Measurements from ENCODE around the gene DNAH1. TPM values are rescaled to one million over a fixed set of nuclear protein-coding genes. Genes with fewer than 3 reads are reported as not detected.

DNAH1 gene
- total and polyA plus RNA-seq, 2 of the 13 experiments (the other 11 are each of a cell fraction or from before 2014, with no cell fraction given), result 0.64 to 3.5 TPM

DNA sequence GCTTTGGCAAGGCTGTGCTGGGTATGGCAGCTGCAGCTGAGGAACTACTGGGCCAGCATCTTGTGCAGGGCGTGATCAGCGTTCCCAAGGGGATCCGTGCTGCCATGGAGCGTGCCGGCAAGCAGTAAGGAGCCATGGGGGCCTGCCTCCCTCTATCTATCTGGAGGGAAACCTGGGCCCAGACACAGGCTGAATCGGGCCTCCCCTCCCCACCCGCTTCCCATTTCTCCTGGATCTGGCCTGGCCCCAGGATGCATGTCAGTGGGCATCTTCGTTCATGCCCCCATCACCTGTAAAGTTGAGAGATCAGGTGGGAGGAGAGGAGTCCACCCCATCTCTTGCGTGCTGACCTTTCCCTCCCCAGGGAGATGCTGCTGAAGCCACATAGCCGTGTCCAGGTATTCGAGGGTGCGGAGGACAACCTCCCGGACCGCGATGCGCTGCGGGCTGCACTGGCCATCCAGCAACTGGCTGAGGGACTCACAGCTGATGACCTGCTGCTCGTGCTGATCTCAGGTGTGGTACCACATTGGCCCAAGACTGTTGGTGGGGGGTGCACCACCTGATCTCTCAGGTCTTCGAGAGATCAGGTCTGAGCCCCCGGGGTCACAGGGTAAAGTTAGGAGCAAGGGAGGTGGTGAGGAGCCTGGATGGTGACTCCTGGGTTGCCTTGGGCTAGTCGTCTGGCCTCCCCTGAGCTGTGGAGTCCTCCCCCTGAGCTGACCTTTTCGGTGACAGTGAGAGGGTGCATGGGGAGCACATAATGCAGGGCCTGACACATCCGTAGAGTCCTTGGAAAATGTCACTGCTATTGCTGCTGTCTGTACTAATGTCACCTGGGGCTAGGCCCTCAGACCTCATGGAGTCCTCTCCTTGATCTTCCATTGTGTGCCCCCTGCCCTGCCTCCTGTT lies 25.3 kb upstream of the DNAH1 start:
- ChIA-PET CTCF (ENCODE audit: low intra/inter-chr PET ratio, low total read pairs) (interaction anchor here (1.7 to 3.8 kb wide), 2 partner anchors 49 to 94 kb away, joined by 5 to 49 read pairs; no protein-coding TSS in a partner anchor), POLR2A (interaction anchor here (0.7 to 9.0 kb wide), 21 partner anchors 9 to 295 kb away, joined by 3 to 165 read pairs (median 7); partner anchors contain the start of genes PPM1M, RPL29, SEMA3G and TWF2)
- Histone ChIP-seq H2AFZ (ENCODE audit: low read length) (no peak overlapping the region), H3K9ac (ENCODE audit: insufficient read depth, low read depth, low read length) (peak overlapping the region; percentile 99), H3K36me3 (replicated peaks in 1 of 2; ENCODE audit: control insufficient read depth in 1 of 2, insufficient read depth in 2 of 2, low read length in 2 of 2) (peaks cover 11 to 22% of the 10 kb centered on the region in 2 experiments; a peak in 4 of 5 replicates), H3K27ac (ENCODE audit: extremely low read length, insufficient read depth, low read length) (peak overlapping the region; percentile 96), H3K79me2 (ENCODE audit: insufficient read depth, low read length) (peaks cover 28% of the 10 kb centered on the region), H4K20me1 (ENCODE audit: insufficient read depth, low read length) (peaks cover 29% of the 10 kb centered on the region), H3K4me2 (ENCODE audit: low read depth, low read length) (peak overlapping the region; percentile 97), H3K4me1 (ENCODE audit: insufficient read depth, low read length) (peaks cover 50% of the 10 kb centered on the region), H3K9me3 (ENCODE audit: low read length) (no peaks in the 10 kb centered on the region), H3K4me3 (replicated peaks in 1 of 3; ENCODE audit: insufficient read depth in 1 of 3, low read depth in 2 of 3, low read length in 3 of 3) (peak overlapping the region; percentile 78 to 97 (median 85)), H3K27me3 (ENCODE audit: control insufficient read depth in 1 of 2, insufficient read depth in 2 of 2, low read length in 2 of 2) (no peaks in the 10 kb centered on the region; a peak in 1 of 5 replicates)
- ATAC-seq (no peak), FAIRE-seq (no peak), DNase-seq (ENCODE audit: low spot score) (no peak)
- BruUV-seq (replicated peaks), result no TSS peak
- intact Hi-C loops (cut with micrococcal nuclease; ENCODE audit: unreplicated experiment) (loop anchor here (1.0 to 5.0 kb wide), 6 partner anchors 7 to 154 kb away; partner anchors contain the start of gene SEMA3G), in situ Hi-C loops (cut with HindIII; ENCODE audit: extremely low pct_ligation_motif_present, low pct_unique_long_range_greater_than_20kb) (loop anchor here (5.0 kb wide), 2 partner anchors 56 to 96 kb away; no protein-coding TSS in a partner anchor)
- 0% methylated on average over 4 of the region's 23 CpGs for WGBS (ENCODE audit: low lambda C conversion rate)
- peak; percentile 14; the same call in 1 of the 2 replicates for TF ChIP-seq ZNF776 (CRISPR knock-in tag; IDR thresholded peaks at IDR 0.05)
- no peak for TF ChIP-seq CREM (IDR thresholded peaks at IDR 0.05)
- no peak for TF ChIP-seq CREM (CRISPR knock-in tag; IDR thresholded peaks at IDR 0.05)
- TF ChIP-seq ZNF292 (CRISPR knock-in tag; IDR thresholded peaks at IDR 0.05; ENCODE audit: borderline replicate concordance, low read depth), result 0 out of 2 replicates have a peak, but pooled peaks have one; percentile 26
- no peak for TF ChIP-seq ATF7 (IDR thresholded peaks at IDR 0.05)
- 0 out of 2 replicates have a peak, but pooled peaks have one; percentile 21 for TF ChIP-seq ATF7 (CRISPR knock-in tag; IDR thresholded peaks at IDR 0.05)
- TF ChIP-seq, protein P1, sequence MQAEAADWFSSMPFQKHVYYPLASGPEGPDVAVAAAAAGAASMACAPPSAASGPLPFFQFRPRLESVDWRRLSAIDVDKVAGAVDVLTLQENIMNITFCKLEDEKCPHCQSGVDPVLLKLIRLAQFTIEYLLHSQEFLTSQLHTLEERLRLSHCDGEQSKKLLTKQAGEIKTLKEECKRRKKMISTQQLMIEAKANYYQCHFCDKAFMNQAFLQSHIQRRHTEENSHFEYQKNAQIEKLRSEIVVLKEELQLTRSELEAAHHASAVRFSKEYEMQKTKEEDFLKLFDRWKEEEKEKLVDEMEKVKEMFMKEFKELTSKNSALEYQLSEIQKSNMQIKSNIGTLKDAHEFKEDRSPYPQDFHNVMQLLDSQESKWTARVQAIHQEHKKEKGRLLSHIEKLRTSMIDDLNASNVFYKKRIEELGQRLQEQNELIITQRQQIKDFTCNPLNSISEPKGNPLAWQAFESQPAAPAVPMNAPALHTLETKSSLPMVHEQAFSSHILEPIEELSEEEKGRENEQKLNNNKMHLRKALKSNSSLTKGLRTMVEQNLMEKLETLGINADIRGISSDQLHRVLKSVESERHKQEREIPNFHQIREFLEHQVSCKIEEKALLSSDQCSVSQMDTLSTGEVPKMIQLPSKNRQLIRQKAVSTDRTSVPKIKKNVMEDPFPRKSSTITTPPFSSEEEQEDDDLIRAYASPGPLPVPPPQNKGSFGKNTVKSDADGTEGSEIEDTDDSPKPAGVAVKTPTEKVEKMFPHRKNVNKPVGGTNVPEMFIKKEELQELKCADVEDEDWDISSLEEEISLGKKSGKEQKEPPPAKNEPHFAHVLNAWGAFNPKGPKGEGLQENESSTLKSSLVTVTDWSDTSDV (CRISPR knock-in tag; IDR thresholded peaks at IDR 0.05), result 0 out of 2 replicates have a peak, but pooled peaks have one; percentile 36
- TF ChIP-seq ZNF260 (CRISPR knock-in tag; IDR thresholded peaks at IDR 0.05; ENCODE audit: borderline replicate concordance, low read depth), result 0 out of 2 replicates have a peak, but pooled peaks have one; percentile 58
- TF ChIP-seq HIC2 (CRISPR knock-in tag; IDR thresholded peaks at IDR 0.05; ENCODE audit: low read depth), result no peak; the same call in 1 of the 2 replicates
- TF ChIP-seq NFKB2 (CRISPR knock-in tag; IDR thresholded peaks at IDR 0.05; ENCODE audit: borderline replicate concordance), result 0 out of 2 replicates have a peak, but pooled peaks have one; percentile 19
- TF ChIP-seq MXI1 (IDR thresholded peaks at IDR 0.05; ENCODE audit: borderline replicate concordance, low read depth, low read length), result no peak
- 0 out of 2 replicates have a peak, but pooled peaks have one; percentile 49 for TF ChIP-seq ZNF784 (CRISPR knock-in tag; IDR thresholded peaks at IDR 0.05; ENCODE audit: borderline replicate concordance)
- 0 out of 2 replicates have a peak, but pooled peaks have one; percentile 24 for TF ChIP-seq ZNF251 (CRISPR knock-in tag; IDR thresholded peaks at IDR 0.05)
- 0 out of 2 replicates have a peak, but pooled peaks have one; percentile 4 for TF ChIP-seq ZFP41 (CRISPR knock-in tag; IDR thresholded peaks at IDR 0.05; ENCODE audit: borderline replicate concordance)
